Measurements from ENCODE around the gene ZDHHC11. TPM values are rescaled to one million over a fixed set of nuclear protein-coding genes. Genes with fewer than 3 reads are reported as not detected.
"Not testable (repeated sequence)": the region's sequence is repeated elsewhere in the genome, so short reads cannot be mapped to it uniquely, and the experiment has no call there.

The ZDHHC11 gene
- total and polyA plus RNA-seq, 3 donors from 2014 or later: 22.9 to 39.7 (median 37.2) TPM

DNA sequence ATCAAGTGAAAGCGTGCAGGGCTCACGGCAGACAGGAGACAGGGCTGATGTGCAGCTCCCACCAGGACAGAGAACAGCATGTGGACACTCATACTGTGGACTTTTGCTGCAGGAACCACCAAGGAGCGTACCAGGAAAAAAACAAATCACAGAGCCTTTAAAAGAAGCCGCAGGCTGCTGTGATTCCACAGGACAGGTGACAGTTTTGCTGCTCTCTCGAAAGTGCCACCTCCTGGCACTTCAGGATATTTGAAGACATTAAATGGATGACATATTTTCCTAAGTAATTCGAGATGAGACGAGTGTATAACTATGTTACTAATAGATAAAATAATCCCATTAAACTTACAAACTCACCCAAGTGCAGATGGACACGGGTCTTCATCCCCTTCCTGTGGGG, 29.3 kb downstream of the ZDHHC11 start:
- TF ChIP-seq POLR2A (IDR thresholded peaks at IDR 0.05): no peak
- TF ChIP-seq, protein P1, sequence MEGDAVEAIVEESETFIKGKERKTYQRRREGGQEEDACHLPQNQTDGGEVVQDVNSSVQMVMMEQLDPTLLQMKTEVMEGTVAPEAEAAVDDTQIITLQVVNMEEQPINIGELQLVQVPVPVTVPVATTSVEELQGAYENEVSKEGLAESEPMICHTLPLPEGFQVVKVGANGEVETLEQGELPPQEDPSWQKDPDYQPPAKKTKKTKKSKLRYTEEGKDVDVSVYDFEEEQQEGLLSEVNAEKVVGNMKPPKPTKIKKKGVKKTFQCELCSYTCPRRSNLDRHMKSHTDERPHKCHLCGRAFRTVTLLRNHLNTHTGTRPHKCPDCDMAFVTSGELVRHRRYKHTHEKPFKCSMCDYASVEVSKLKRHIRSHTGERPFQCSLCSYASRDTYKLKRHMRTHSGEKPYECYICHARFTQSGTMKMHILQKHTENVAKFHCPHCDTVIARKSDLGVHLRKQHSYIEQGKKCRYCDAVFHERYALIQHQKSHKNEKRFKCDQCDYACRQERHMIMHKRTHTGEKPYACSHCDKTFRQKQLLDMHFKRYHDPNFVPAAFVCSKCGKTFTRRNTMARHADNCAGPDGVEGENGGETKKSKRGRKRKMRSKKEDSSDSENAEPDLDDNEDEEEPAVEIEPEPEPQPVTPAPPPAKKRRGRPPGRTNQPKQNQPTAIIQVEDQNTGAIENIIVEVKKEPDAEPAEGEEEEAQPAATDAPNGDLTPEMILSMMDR (IDR thresholded peaks at IDR 0.05): no peak
- Histone ChIP-seq H3K27me3 (no peaks in the 10 kb centered on the region), H3K4me3 (no peak overlapping the region), H3K36me3 (ENCODE audit: low read depth, missing control alignments) (no peaks in the 10 kb centered on the region), H3K9me3 (no peaks in the 10 kb centered on the region), H3K4me1 (no peaks in the 10 kb centered on the region), H3K27ac (no peak overlapping the region)
- 87 to 89% methylated on average over 8 of the region's 8 CpGs for WGBS, 2 donors
- DNase-seq: no peak
- intact Hi-C loops (cut with DNase I; ENCODE audit: low total_unique reads): no loop called here

DNA sequence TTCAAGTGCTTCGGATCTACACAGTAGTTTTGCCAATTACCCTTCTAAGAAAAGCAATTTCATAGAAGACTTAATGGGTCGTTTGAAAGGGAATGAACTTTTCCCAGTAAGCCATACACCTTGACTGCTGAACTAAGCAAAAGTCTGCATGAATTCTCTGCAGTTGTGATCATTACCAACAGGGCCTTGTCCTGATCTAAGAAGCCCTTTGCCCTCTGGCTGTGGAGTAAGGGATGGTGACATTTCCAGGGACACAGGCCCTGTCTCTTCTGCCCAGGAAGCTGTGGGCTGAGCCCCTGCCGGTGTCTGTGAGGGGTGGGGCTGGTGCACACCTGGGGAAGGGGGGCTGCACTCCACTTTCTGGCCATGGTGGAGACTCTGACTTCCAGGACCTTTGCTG, 30.5 kb downstream of the ZDHHC11 start:
- Histone ChIP-seq H3K27me3 (no peaks in the 10 kb centered on the region), H3K4me3 (no peak overlapping the region), H3K36me3 (ENCODE audit: low read depth, missing control alignments) (no peaks in the 10 kb centered on the region), H3K27ac (no peak overlapping the region), H3K9me3 (no peaks in the 10 kb centered on the region), H3K4me1 (no peaks in the 10 kb centered on the region)
- TF ChIP-seq, protein P1 (IDR thresholded peaks at IDR 0.05): no peak
- no peak for TF ChIP-seq POLR2A (IDR thresholded peaks at IDR 0.05)
- WGBS, 2 donors: 82 to 85% methylated on average over 2 to 3 of the region's 3 CpGs
- no peak for DNase-seq
- intact Hi-C loops (cut with DNase I; ENCODE audit: low total_unique reads): no loop called here

DNA sequence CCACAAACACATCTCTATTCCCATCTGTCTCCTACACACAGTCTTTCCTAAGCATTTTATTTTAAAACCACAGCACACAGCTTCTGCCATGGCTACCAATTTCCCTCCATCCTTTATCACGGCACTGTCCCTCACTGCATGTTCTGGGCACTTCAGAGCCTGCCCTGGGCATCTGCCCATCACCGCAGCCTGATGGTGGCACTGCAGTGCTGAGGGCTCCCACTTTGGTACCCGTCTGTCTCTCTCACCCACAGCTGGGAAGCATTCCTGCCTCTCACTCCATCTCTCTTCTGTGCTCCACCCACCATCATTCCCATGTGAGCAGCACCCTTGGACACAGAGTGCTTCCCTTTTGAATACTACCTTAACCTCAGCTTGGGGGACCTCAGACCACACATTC, 31.7 kb downstream of the ZDHHC11 start:
- Histone ChIP-seq H3K27ac (no peak overlapping the region), H3K4me1 (no peaks in the 10 kb centered on the region), H3K4me3 (no peak overlapping the region), H3K36me3 (ENCODE audit: low read depth, missing control alignments) (no peaks in the 10 kb centered on the region), H3K27me3 (no peaks in the 10 kb centered on the region), H3K9me3 (no peaks in the 10 kb centered on the region)
- WGBS, 2 donors: 88 to 90% methylated on average over 3 of the region's 3 CpGs
- TF ChIP-seq, protein P1 (IDR thresholded peaks at IDR 0.05): no peak
- TF ChIP-seq POLR2A (IDR thresholded peaks at IDR 0.05): no peak
- no peak for DNase-seq
- intact Hi-C loops (cut with DNase I; ENCODE audit: low total_unique reads): no loop called here

DNA sequence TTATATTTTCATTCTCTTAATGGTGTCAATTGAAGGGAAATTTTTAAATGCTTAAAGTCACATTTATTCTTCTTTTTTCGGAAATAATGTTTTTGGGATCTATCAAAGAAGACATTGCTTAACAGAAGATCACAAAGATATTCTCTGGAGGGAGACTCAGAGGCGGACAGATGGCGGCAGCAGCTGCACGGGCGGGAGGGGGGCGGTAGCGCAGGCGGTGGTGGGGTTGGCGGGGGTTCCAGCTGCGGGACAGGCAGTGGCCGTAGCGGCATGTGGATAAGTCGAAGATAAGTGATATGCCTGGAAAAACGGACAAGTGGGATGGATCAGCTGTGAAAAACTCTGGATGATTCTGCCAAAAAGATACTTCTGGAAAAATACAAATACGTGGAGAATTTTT, 34.6 kb downstream of the ZDHHC11 start:
- WGBS, 2 donors: 93% methylated on average over 15 of the region's 15 CpGs
- Histone ChIP-seq H3K27me3 (no peaks in the 10 kb centered on the region), H3K4me3 (no peak overlapping the region), H3K27ac (no peak overlapping the region), H3K4me1 (no peaks in the 10 kb centered on the region), H3K36me3 (ENCODE audit: low read depth, missing control alignments) (no peaks in the 10 kb centered on the region), H3K9me3 (no peaks in the 10 kb centered on the region)
- intact Hi-C loops (cut with DNase I; ENCODE audit: low total_unique reads): no loop called here
- TF ChIP-seq, protein P1 (IDR thresholded peaks at IDR 0.05): no peak
- no peak for TF ChIP-seq POLR2A (IDR thresholded peaks at IDR 0.05)
- no peak for DNase-seq

DNA sequence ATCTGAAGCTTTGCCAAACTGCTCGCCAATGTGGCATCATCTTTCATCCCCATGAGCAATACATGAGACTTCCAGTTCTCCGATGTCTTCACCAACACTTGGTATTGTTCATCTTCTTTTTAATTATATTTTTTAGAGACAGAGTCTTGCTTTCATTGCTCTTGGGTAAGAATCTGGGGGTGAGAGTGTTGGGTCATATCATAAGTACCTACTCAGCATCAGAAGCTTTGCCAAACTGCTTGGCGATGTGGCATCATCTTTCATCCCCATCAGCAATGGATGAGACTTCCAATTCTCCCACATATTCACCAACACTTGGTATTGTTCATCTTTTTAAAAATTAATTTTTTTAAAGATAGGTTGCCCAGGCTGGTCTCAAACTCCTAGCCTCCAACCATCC, 35.3 kb downstream of the ZDHHC11 start:
- DNase-seq: no peak
- H3K27me3 ChIP-seq: no peaks in the 10 kb centered on the region
- intact Hi-C loops (cut with DNase I; ENCODE audit: low total_unique reads): no loop called here

DNA sequence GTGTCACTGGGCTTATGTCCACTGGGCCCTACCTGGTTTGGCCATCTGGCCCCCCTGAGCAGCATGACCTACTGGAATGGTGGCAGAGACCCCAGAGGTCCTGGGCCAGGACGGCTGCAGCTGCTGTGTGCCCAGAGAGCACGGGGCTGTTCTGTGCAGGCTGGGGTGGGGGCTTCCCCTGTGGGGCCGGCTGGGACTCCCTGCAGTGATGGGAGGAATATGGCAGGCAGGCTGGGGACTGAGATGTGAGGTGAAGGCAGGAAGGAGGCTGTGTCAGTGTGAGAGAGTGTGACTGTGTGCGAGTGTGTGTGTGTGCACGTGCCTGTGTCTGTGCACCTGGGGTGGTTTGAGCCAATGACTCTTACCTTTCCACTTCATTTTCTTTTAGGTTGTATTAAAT, 37.2 kb downstream of the ZDHHC11 start:
- 94 to 96% methylated on average over 2 of the region's 5 CpGs for WGBS, 2 donors
- H3K36me3 ChIP-seq (ENCODE audit: low read depth, missing control alignments); H3K4me1 ChIP-seq; H3K27me3 ChIP-seq; DNase-seq; H3K4me3 ChIP-seq; H3K27ac ChIP-seq; intact Hi-C loops (cut with DNase I; ENCODE audit: low total_unique reads); H3K9me3 ChIP-seq: not testable (repeated sequence)

More for the DNA sequence above, 35.3 kb downstream of the ZDHHC11 start:
- Histone ChIP-seq H3K9me3 (no peaks in the 10 kb centered on the region), H3K27ac (no peak overlapping the region), H3K4me3 (no peak overlapping the region), H3K4me1 (no peaks in the 10 kb centered on the region), H3K36me3 (ENCODE audit: low read depth, missing control alignments) (no peaks in the 10 kb centered on the region)
- no peak for TF ChIP-seq POLR2A (IDR thresholded peaks at IDR 0.05)
- TF ChIP-seq, protein P1 (IDR thresholded peaks at IDR 0.05): no peak
- WGBS, 2 donors: 95 to 96% methylated on average over 3 of the region's 3 CpGs

DNA sequence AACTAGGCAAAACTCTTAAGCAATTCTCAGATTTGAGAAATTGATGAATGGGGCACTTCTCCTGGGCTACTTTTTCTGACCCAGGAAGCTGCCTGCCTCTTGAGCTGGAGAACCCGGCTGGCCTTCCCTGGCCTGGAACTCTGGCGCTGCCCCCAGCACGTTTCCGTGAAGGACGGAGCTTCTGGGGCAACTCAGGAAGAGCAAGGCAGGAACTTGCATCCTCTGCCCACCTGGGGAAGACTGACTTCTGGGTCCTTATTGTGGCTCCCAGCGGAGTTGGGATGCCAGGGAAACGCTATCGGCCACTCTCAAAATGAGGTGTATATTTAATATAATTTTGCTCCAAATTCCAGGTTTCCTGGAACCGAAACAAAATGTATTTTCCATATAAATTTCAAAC, 39.4 kb downstream of the ZDHHC11 start:
- H3K27ac ChIP-seq; H3K27me3 ChIP-seq; H3K36me3 ChIP-seq (ENCODE audit: low read depth, missing control alignments); H3K4me3 ChIP-seq; DNase-seq; H3K9me3 ChIP-seq; H3K4me1 ChIP-seq; intact Hi-C loops (cut with DNase I; ENCODE audit: low total_unique reads): not testable (repeated sequence)
- WGBS, 2 donors: 87 to 92% methylated on average over 3 to 7 of the region's 9 CpGs
